B cell (primary cell): ENCODE measurements around the gene RNF157. TPM values are rescaled to one million over a fixed set of nuclear protein-coding genes. Genes with fewer than 3 reads are reported as not detected.
A peak's percentile ranks its signal among the peaks of the same experiment; 100 is the strongest.

Source experiments
- ATAC-seq: fragments of 200-7000 bp; cut with Tn5 transposase; one replicate; pipeline ENCODE4 v1.10.0; 2021; ENCODE audit warnings: low read depth, mild to moderate bottlenecking, moderate number of reproducible peaks, moderate library complexity
- CTCF ChIA-PET: fragments of 350-600 bp; sonication (Branson Sonifier 250); formaldehyde crosslinking; loops from one replicate; lab custom pipeline; 2021; ENCODE audit warnings: antibody characterized with exemption, inconsistent platforms; lab: Charles Lee
- POLR2A ChIA-PET: fragments of 350-600 bp; sonication (Branson Sonifier 250); formaldehyde crosslinking; loops from one replicate; lab custom pipeline; 2021; ENCODE audit warnings: antibody characterized with exemption; lab: Charles Lee
- DNase-seq: peaks from one replicate; pipeline ENCODE4 v3.0.0; 2013
- H2AFZ ChIP-seq: 2 replicates; pipeline ENCODE4 v1.6.1; 2012; ENCODE audit warnings: mild to moderate bottlenecking, low read depth, low read length; ENCODE audit not compliant: insufficient read depth, poor library complexity, severe bottlenecking
- H3K27ac ChIP-seq, 2 donors: 1 replicate in 1 of 2; 2 replicates in 1 of 2; pipeline ENCODE4 v1.5.1; 2012 to 2013; ENCODE audit warnings: low read length in 2 of 2, mild to moderate bottlenecking in 2 of 2, moderate library complexity in 1 of 2
- H3K27me3 ChIP-seq, 4 experiments: fragments of 200-600 bp in 1 of 4; sonication (generic) in 1 of 4; replicated peaks in 1 of 4; 1 replicate in 2 of 4; 2 replicates in 2 of 4; pipeline versions ENCODE4 v1.6.1 to v1.7.0; 2013 to 2016; ENCODE audit warnings: low read length in 3 of 4, mild to moderate bottlenecking in 2 of 4, mixed read lengths in 1 of 4, moderate library complexity in 1 of 4; ENCODE audit not compliant: insufficient read depth in 4 of 4, control insufficient read depth in 3 of 4; ENCODE audit errors: control extremely low read depth in 1 of 4
- H3K36me3 ChIP-seq, 2 experiments: replicated peaks in 1 of 2; 1 replicate in 1 of 2; 2 replicates in 1 of 2; pipeline versions ENCODE4 v1.6.1 to v1.7.1; 2013; ENCODE audit warnings: low read length in 1 of 2; ENCODE audit not compliant: insufficient read depth in 2 of 2, control insufficient read depth in 1 of 2; ENCODE audit errors: control extremely low read depth in 1 of 2, extremely low read depth in 1 of 2
- H3K4me1 ChIP-seq, 2 donors: fragments of 200-600 bp in 1 of 2; sonication (generic) in 1 of 2; 1 replicate in 1 of 2; 2 replicates in 1 of 2; pipeline versions ENCODE4 v1.5.1 to v1.6.1; 2013 to 2017; ENCODE audit warnings: low read length in 2 of 2; ENCODE audit not compliant: control insufficient read depth in 2 of 2, insufficient read depth in 2 of 2
- H3K4me2 ChIP-seq: replicated peaks from 2 replicates; pipeline ENCODE3; 2012; ENCODE audit warnings: mild to moderate bottlenecking, low read depth, low read length; ENCODE audit not compliant: poor library complexity, severe bottlenecking
- H3K4me3 ChIP-seq, 5 experiments: fragments of 200-600 bp in 1 of 5; sonication (generic) in 1 of 5; 1 replicate in 3 of 5; 2 replicates in 2 of 5; pipeline versions ENCODE4 v1.5.1 to v1.7.0; 2011 to 2016; ENCODE audit warnings: low read length in 4 of 5, mild to moderate bottlenecking in 4 of 5, low read depth in 2 of 5, control low read depth in 1 of 5, moderate library complexity in 1 of 5; ENCODE audit not compliant: insufficient read depth in 1 of 5; ENCODE audit errors: control extremely low read depth in 1 of 5, extremely low read depth in 1 of 5
- H3K79me2 ChIP-seq: fragments of 200-600 bp; sonication (generic); one replicate; pipeline ENCODE4 v1.6.0; 2016; ENCODE audit warnings: low read length; ENCODE audit not compliant: control insufficient read depth, insufficient read depth
- H3K9ac ChIP-seq: fragments of 200-600 bp; sonication (generic); 2 replicates; pipeline ENCODE4 v1.6.1; 2017; ENCODE audit warnings: mild to moderate bottlenecking, low read length, moderate library complexity
- H3K9me3 ChIP-seq, 3 donors: one replicate each; pipeline versions ENCODE4 v1.6.1 to v1.7.1; 2013; ENCODE audit warnings: low read length in 2 of 3; ENCODE audit not compliant: control insufficient read depth in 2 of 3, insufficient read depth in 1 of 3; ENCODE audit errors: control extremely low read depth in 1 of 3
- H4K20me1 ChIP-seq: 2 replicates; pipeline ENCODE4 v1.6.0; 2012; ENCODE audit warnings: mild to moderate bottlenecking, low read length; ENCODE audit not compliant: insufficient read depth, control insufficient read depth, poor library complexity, severe bottlenecking
- H3K27ac Mint-ChIP-seq: one replicate; pipeline ENCODE4 v1.8.0; 2021; ENCODE audit warnings: mixed read lengths
- H3K27me3 Mint-ChIP-seq: one replicate; pipeline ENCODE4 v1.8.0; 2021; ENCODE audit warnings: mixed read lengths
- H3K4me1 Mint-ChIP-seq: one replicate; pipeline ENCODE4 v1.8.0; 2021; ENCODE audit warnings: mixed read lengths
- H3K4me3 Mint-ChIP-seq: one replicate; pipeline ENCODE4 v1.8.0; 2021; ENCODE audit warnings: mixed read lengths
- H3K9me3 Mint-ChIP-seq: one replicate; pipeline ENCODE4 v1.8.0; 2022; ENCODE audit warnings: mixed read lengths; ENCODE audit not compliant: insufficient read depth
- CTCF ChIP-seq: fragments of 200-600 bp; IDR thresholded peaks from one replicate; pipeline ENCODE4 v1.8.0; 2022; ENCODE audit warnings: antibody characterized with exemption, mild to moderate bottlenecking
- EZH2 ChIP-seq: IDR thresholded peaks from 2 replicates; pipeline ENCODE4 v1.6.1; 2012; ENCODE audit warnings: borderline replicate concordance, low read depth, mild to moderate bottlenecking, moderate library complexity, low read length; ENCODE audit not compliant: insufficient read depth, poor library complexity, severe bottlenecking
- WGBS: methylation state at CpG from one replicate; pipeline ENCODE4 v1.1.5; 2013; ENCODE audit warnings: missing lambda C conversion rate; ENCODE audit not compliant: insufficient coverage; 5-methylcytosine and 5-hydroxymethylcytosine counted together
- intact Hi-C: fragments of 100-400 bp; cut with micrococcal nuclease; formaldehyde crosslinking; loops from one replicate; pipeline ENCODE4 v1.10.0; 2022
- polyA plus RNA-seq: library from polyadenylated mRNA; depleted of rRNA; stranded (reverse); fragments of >200 nt; gene quantifications from 2 replicates; pipeline ENCODE4 v1.2.3, GENCODE V29; 2012
- total RNA-seq, 2 donors: library from RNA; stranded (reverse); fragments of 120-200 nt in 1 of 2; gene quantifications; 1 replicate in 1 of 2; 2 replicates in 1 of 2; pipeline versions ENCODE4 v1.2.3 to v1.2.4, GENCODE V29; 2013 to 2022

The RNF157 gene
- total and polyA plus RNA-seq, 2 donors (not counting 1 experiment from before 2014, with no cell fraction given), result 0.54 to 1.2 TPM

- POLR2A ChIA-PET, result interaction anchor here (0.6 to 3.3 kb wide), 8 partner anchors 9 to 676 kb away, joined by 3 to 44 read pairs (median 4); no protein-coding TSS in a partner anchor
- Histone ChIP-seq H3K4me3 (peak within 1 kb of the TSS; percentile 61 to 91 (median 88)), H3K9ac (peak within 1 kb of the TSS; percentile 90), H2AFZ (no peak within 1 kb of the TSS), H3K4me2 (peak within 1 kb of the TSS; percentile 92), H3K4me1 (peaks cover 82 to 87% of the 10 kb centered on the region in 2 donors), H3K27me3 (no peaks in the 10 kb centered on the region), H3K9me3 (no peaks in the 10 kb centered on the region), H3K79me2 (peaks cover 44% of the 10 kb centered on the region), H4K20me1 (peaks cover 14% of the 10 kb centered on the region), H3K36me3 (peaks cover 2 to 15% of the 10 kb centered on the region in 2 experiments), H3K27ac (peak within 1 kb of the TSS; percentile 77 to 94)
- Mint-ChIP-seq H3K4me1 (peaks cover 74% of the 10 kb centered on the region), H3K27ac (peak within 1 kb of the TSS; percentile 96), H3K9me3 (no peaks in the 10 kb centered on the region), H3K27me3 (no peaks in the 10 kb centered on the region), H3K4me3 (peak within 1 kb of the TSS; percentile 94)
- WGBS, result under 1% methylated on average over 94 of the region's 94 CpGs
- CTCF ChIA-PET, result interaction anchor here (0.8 to 8.2 kb wide), 12 partner anchors 8 to 251 kb away, joined by 3 to 66 read pairs (median 4); no protein-coding TSS in a partner anchor
- intact Hi-C loops, result loop anchor here (1.0 to 10.0 kb wide), 7 partner anchors 7 to 1182 kb away; partner anchors contain the start of genes MRPL38, RNF157 and SUMO2
- DNase-seq (peak; percentile 99), ATAC-seq (peak; percentile 80)
- TF ChIP-seq EZH2 (peak; percentile 93), CTCF (no peak)
These were observed 24.7 kb upstream of the RNF157 start, which contains the start of gene UBALD2 for GRCh38 chr17:76264755-76265623. Gene UBALD2 (plus strand): TSS chr17:76265348. CDS start chr17:76265506, 158 bp downstream.
